Activated CD4-positive, alpha-beta T cell treated with anti-CD3 and anti-CD28 coated beads for 36 hours (primary cell): Measurements from ENCODE around the gene RIMBP2. TPM values are rescaled to one million over a fixed set of nuclear protein-coding genes. Genes with fewer than 3 reads are reported as not detected.

Experiments used
- ATAC-seq: fragments of 200-7000 bp; cut with Tn5 transposase; one replicate; pipeline ENCODE4 v1.10.0; 2021; ENCODE audit warnings: mild to moderate bottlenecking, moderate library complexity
- CTCF ChIA-PET: fragments of 350-600 bp; sonication (Branson Sonifier 250); formaldehyde crosslinking; loops from one replicate; lab custom pipeline; 2021; ENCODE audit warnings: antibody characterized with exemption; lab: Charles Lee
- POLR2A ChIA-PET: fragments of 350-600 bp; sonication (Branson Sonifier 250); formaldehyde crosslinking; loops from one replicate; lab custom pipeline; 2021; ENCODE audit warnings: antibody characterized with exemption, inconsistent platforms; lab: Charles Lee
- DNase-seq: peaks from one replicate; pipeline ENCODE4 v3.0.0-alpha.2; 2020
- H3K27ac Mint-ChIP-seq: one replicate; pipeline ENCODE4 v1.8.0; 2021; ENCODE audit warnings: mixed read lengths
- H3K27me3 Mint-ChIP-seq: one replicate; pipeline ENCODE4 v1.8.0; 2021; ENCODE audit warnings: mixed read lengths
- H3K36me3 Mint-ChIP-seq: one replicate; pipeline ENCODE4 v1.8.0; 2021; ENCODE audit warnings: low read depth, mixed read lengths
- H3K4me1 Mint-ChIP-seq: one replicate; pipeline ENCODE4 v1.8.0; 2021; ENCODE audit warnings: mixed read lengths
- H3K4me3 Mint-ChIP-seq: one replicate; pipeline ENCODE4 v1.8.0; 2021; ENCODE audit warnings: mild to moderate bottlenecking, moderate library complexity, mixed read lengths
- H3K9me3 Mint-ChIP-seq: one replicate; pipeline ENCODE4 v1.8.0; 2021; ENCODE audit warnings: low read depth, mixed read lengths
- intact Hi-C, 2 experiments: fragments of 100-400 bp; cut with DNase I in 1 of 2; cut with micrococcal nuclease in 1 of 2; formaldehyde crosslinking; loops; one replicate each; pipeline versions ENCODE4 v1.14.2 to v1.15.1; 2022 to 2024; cut with DNase I, micrococcal nuclease
- total RNA-seq, 2 experiments: library from RNA; stranded (reverse); gene quantifications; one replicate each; pipeline ENCODE4 v1.2.3, GENCODE V29; 2021

RIMBP2 gene
- total RNA-seq, 2 experiments from 2014 or later, result not detected

- intact Hi-C loops, result no loop called here
- H3K27me3 Mint-ChIP-seq, result peaks cover 15% of the 10 kb centered on the region
- ATAC-seq (no peak), DNase-seq (no peak)
- no peaks in the 10 kb centered on the region for H3K9me3 Mint-ChIP-seq
- H3K27ac Mint-ChIP-seq, result no peak overlapping the region
- ChIA-PET POLR2A (no interaction called here), CTCF (no interaction called here)
- no peak overlapping the region for H3K4me3 Mint-ChIP-seq
- no peaks in the 10 kb centered on the region for H3K36me3 Mint-ChIP-seq
- peaks cover 2% of the 10 kb centered on the region for H3K4me1 Mint-ChIP-seq
These were observed 321.2 kb downstream of the RIMBP2 start for GRCh38 chr12:130394906-130395305.

- CTCF ChIA-PET, result no interaction called here
- H3K27ac Mint-ChIP-seq, result no peak overlapping the region
- no peak overlapping the region for H3K4me3 Mint-ChIP-seq
- POLR2A ChIA-PET, result no interaction called here
- no peak for ATAC-seq
- peaks cover 6% of the 10 kb centered on the region for H3K4me1 Mint-ChIP-seq
- peaks cover 8% of the 10 kb centered on the region for H3K27me3 Mint-ChIP-seq
- no peaks in the 10 kb centered on the region for H3K36me3 Mint-ChIP-seq
- DNase-seq, result no peak
- intact Hi-C loops, result no loop called here
- H3K9me3 Mint-ChIP-seq, result peaks cover 6% of the 10 kb centered on the region
These were observed 324.9 kb downstream of the RIMBP2 start for GRCh38 chr12:130391186-130391585.

- H3K9me3 Mint-ChIP-seq, result peaks cover 6% of the 10 kb centered on the region
- intact Hi-C loops, result no loop called here
- no peaks in the 10 kb centered on the region for H3K27me3 Mint-ChIP-seq
- no peaks in the 10 kb centered on the region for H3K36me3 Mint-ChIP-seq
- H3K4me1 Mint-ChIP-seq, result peaks cover 3% of the 10 kb centered on the region
- DNase-seq, result no peak
- no peak overlapping the region for H3K27ac Mint-ChIP-seq
- ChIA-PET CTCF (interaction anchor here (1.1 kb wide), 1 partner anchor 12 kb away, joined by 3 read pairs; no protein-coding TSS in a partner anchor), POLR2A (no interaction called here)
- no peak for ATAC-seq
- H3K4me3 Mint-ChIP-seq, result no peak overlapping the region
These were observed 330.9 kb downstream of the RIMBP2 start for GRCh38 chr12:130385193-130385592.

DNA sequence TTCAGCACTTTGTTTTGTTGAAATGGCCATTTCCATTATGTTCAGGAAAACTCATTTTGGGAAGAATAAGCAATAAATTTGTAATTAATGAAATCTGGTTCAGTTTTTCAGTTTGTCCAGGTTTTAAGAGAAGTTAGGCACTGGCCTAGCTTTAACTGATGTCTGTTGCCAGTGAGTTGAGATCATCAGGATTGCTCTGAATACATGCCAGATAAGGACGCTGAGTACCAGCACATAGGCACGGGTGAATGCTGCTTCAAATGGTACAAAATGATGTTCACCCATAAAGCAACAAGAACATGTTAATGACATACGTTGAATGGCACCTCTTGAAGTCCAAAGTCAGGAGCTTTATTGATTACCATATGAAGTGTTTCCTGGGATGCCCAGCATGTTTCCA, 331.9 kb downstream of the RIMBP2 start:
- ATAC-seq, result no peak
- Mint-ChIP-seq H3K27me3 (no peaks in the 10 kb centered on the region), H3K9me3 (peaks cover 6% of the 10 kb centered on the region), H3K27ac (no peak overlapping the region), H3K36me3 (no peaks in the 10 kb centered on the region), H3K4me3 (no peak overlapping the region), H3K4me1 (peaks cover 3% of the 10 kb centered on the region)
- ChIA-PET POLR2A (interaction anchor here (0.6 kb wide), 1 partner anchor 471 kb away, joined by 8 read pairs; no protein-coding TSS in a partner anchor), CTCF (interaction anchor here (0.6 kb wide), 1 partner anchor 103 kb away, joined by 3 read pairs; no protein-coding TSS in a partner anchor)
- intact Hi-C loops, result no loop called here
- no peak for DNase-seq

DNA sequence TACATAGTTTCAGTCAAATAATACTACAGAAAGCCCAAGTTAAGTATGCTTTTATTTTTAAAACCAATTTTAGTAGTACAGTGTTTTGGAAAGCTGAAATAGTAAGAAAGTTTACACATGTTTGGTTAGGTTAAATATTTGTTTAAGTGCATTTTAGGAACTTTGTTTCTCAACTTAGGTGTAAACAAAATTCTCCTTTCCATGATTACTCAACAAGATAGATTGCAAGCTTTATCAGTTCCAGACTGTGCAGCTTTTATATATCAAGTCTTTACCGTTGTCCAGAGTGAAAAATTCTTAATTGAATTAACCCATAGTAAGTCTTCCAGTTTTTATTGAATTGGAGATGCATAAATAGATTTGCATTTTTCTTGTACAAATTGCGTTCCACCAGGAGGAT, 333.3 kb downstream of the RIMBP2 start:
- H3K9me3 Mint-ChIP-seq, result peaks cover 2% of the 10 kb centered on the region
- ATAC-seq, result no peak
- DNase-seq, result no peak
- H3K27ac Mint-ChIP-seq, result no peak overlapping the region
- ChIA-PET POLR2A (no interaction called here), CTCF (no interaction called here)
- intact Hi-C loops, result no loop called here
- no peak overlapping the region for H3K4me3 Mint-ChIP-seq
- no peaks in the 10 kb centered on the region for H3K27me3 Mint-ChIP-seq
- no peaks in the 10 kb centered on the region for H3K36me3 Mint-ChIP-seq
- H3K4me1 Mint-ChIP-seq, result no peaks in the 10 kb centered on the region

DNA sequence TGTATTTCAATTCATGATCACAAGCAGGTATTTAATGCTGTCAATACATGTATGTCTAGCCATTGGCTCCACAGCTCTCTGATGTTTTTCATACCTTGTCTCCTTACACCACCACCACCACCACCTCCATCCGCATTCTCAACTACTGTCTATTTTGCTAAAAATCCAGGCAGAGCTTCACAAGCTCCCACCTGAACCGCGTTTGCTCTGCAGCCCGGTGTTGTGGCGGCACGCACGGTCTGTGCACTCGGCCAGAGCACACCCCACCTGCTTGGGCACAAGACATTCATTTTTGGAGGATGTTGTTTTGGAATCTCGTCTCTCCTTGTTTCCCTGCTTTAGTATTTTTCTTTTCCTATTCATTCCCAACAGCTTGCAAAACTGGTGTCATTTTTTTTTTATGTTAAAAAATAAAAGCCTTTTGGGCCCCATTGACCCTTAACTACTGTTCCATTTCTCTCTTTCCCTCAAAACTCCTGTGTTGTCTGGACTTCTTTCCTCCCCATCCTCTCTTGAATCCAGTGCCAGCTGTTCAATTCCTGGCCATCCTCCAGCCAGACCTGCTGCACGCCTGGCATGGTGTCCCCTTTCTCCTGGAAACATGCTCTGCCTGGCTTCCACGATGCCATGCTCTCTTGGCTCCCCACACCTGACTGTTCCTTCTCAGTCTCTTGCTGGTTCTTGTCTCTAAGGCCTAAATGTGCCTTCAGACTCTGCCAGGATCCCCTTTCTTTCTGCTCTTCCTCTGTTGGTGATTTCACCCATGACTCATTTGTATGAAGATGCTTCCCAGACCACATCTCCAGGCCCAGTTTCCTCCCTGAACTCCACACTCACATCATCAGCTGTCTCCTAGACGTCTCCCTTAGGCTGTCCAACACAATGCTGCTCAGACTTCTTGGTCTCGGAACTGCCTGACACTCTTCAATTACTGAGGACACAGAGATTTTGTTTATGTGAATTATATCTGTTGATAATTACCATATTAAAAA, 340.5 kb downstream of the RIMBP2 start:
- DNase-seq (no peak), ATAC-seq (no peak)
- no peak overlapping the region for H3K27ac Mint-ChIP-seq
- H3K4me3 Mint-ChIP-seq, result no peak overlapping the region
- POLR2A ChIA-PET, result no interaction called here
- CTCF ChIA-PET, result interaction anchor here (1.3 kb wide), 1 partner anchor 39 kb away, joined by 3 read pairs; no protein-coding TSS in a partner anchor
- H3K27me3 Mint-ChIP-seq, result peaks cover 14% of the 10 kb centered on the region
- intact Hi-C loops, result no loop called here
- no peaks in the 10 kb centered on the region for H3K36me3 Mint-ChIP-seq
- no peaks in the 10 kb centered on the region for H3K9me3 Mint-ChIP-seq
- no peaks in the 10 kb centered on the region for H3K4me1 Mint-ChIP-seq

GRCh38 chr12:130374083-130374482, 342.0 kb downstream of the RIMBP2 start:
- Mint-ChIP-seq H3K36me3 (no peaks in the 10 kb centered on the region), H3K9me3 (no peaks in the 10 kb centered on the region), H3K27ac (no peak overlapping the region), H3K4me3 (no peak overlapping the region), H3K4me1 (no peaks in the 10 kb centered on the region), H3K27me3 (peaks cover 17% of the 10 kb centered on the region)
- CTCF ChIA-PET, result interaction anchor here (0.7 kb wide), 1 partner anchor 11 kb away, joined by 3 read pairs; no protein-coding TSS in a partner anchor
- POLR2A ChIA-PET, result no interaction called here
- intact Hi-C loops, result no loop called here
- ATAC-seq (peak; percentile 23), DNase-seq (no peak)

- CTCF ChIA-PET, result no interaction called here
- no peaks in the 10 kb centered on the region for H3K4me1 Mint-ChIP-seq
- H3K36me3 Mint-ChIP-seq, result no peaks in the 10 kb centered on the region
- peaks cover 24% of the 10 kb centered on the region for H3K27me3 Mint-ChIP-seq
- ATAC-seq (no peak), DNase-seq (no peak)
- POLR2A ChIA-PET, result no interaction called here
- H3K4me3 Mint-ChIP-seq, result no peak overlapping the region
- intact Hi-C loops, result no loop called here
- no peaks in the 10 kb centered on the region for H3K9me3 Mint-ChIP-seq
- H3K27ac Mint-ChIP-seq, result no peak overlapping the region
These were observed 343.2 kb downstream of the RIMBP2 start for GRCh38 chr12:130372936-130373335.

GRCh38 chr12:130371296-130371695, 344.8 kb downstream of the RIMBP2 start:
- CTCF ChIA-PET, result no interaction called here
- H3K4me3 Mint-ChIP-seq, result no peak overlapping the region

DNA sequence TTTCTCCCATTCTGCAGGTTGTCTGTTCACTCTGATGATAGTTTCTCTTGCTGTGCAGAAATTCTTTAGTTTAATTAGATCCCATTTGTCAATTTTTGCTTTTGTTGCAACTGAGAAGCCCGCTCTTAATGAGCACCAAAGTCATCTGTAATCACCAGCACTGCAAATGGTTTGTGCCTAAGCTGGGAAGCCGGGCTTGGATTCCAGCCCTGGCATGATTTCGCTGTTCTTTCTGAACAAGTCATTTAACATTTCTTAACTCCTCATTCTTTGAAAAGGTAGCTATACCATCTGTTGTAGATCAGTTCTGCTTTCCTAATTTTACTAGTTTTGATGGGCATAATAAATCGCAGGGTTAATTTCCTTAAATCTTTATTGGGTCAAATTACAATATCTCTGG, 346.3 kb downstream of the RIMBP2 start:
- Mint-ChIP-seq H3K36me3 (no peaks in the 10 kb centered on the region), H3K4me3 (no peak overlapping the region), H3K27ac (no peak overlapping the region), H3K4me1 (no peaks in the 10 kb centered on the region), H3K27me3 (peaks cover 13% of the 10 kb centered on the region), H3K9me3 (no peaks in the 10 kb centered on the region)
- ATAC-seq (no peak), DNase-seq (no peak)
- POLR2A ChIA-PET, result no interaction called here
- intact Hi-C loops, result no loop called here
- CTCF ChIA-PET, result no interaction called here

More at GRCh38 chr12:130371296-130371695, 344.8 kb downstream of the RIMBP2 start:
- no peak overlapping the region for H3K27ac Mint-ChIP-seq
- ATAC-seq, result no peak
- intact Hi-C loops, result no loop called here
- peaks cover 19% of the 10 kb centered on the region for H3K27me3 Mint-ChIP-seq
- H3K36me3 Mint-ChIP-seq, result no peaks in the 10 kb centered on the region
- DNase-seq, result no peak
- POLR2A ChIA-PET, result no interaction called here
- no peaks in the 10 kb centered on the region for H3K9me3 Mint-ChIP-seq
- no peaks in the 10 kb centered on the region for H3K4me1 Mint-ChIP-seq

DNA sequence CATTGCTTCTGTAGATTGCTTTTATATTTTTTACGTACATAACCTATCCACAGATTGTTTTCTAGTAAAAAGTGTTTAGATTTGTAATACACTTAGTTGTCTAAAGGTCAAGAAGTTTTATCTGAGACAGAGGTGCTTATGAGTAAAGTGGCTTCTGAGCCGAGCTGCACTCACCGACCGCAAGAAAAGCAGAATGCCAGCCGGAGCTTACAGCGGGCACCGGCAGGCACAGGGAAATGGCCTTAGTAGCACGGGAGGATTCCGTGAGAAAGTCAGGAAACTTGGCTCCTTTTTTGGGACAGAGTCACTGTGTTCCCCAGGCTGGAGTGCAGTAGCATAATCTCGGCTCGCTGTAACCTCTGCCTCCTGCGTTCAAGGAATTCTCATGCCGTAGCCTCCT, 348.6 kb downstream of the RIMBP2 start:
- H3K27ac Mint-ChIP-seq, result no peak overlapping the region
- ChIA-PET CTCF (no interaction called here), POLR2A (no interaction called here)
- H3K4me1 Mint-ChIP-seq, result no peaks in the 10 kb centered on the region
- intact Hi-C loops, result no loop called here
- H3K36me3 Mint-ChIP-seq, result no peaks in the 10 kb centered on the region
- H3K4me3 Mint-ChIP-seq, result no peak overlapping the region
- H3K27me3 Mint-ChIP-seq, result peaks cover 10% of the 10 kb centered on the region
- ATAC-seq (no peak), DNase-seq (no peak)
- no peaks in the 10 kb centered on the region for H3K9me3 Mint-ChIP-seq

DNA sequence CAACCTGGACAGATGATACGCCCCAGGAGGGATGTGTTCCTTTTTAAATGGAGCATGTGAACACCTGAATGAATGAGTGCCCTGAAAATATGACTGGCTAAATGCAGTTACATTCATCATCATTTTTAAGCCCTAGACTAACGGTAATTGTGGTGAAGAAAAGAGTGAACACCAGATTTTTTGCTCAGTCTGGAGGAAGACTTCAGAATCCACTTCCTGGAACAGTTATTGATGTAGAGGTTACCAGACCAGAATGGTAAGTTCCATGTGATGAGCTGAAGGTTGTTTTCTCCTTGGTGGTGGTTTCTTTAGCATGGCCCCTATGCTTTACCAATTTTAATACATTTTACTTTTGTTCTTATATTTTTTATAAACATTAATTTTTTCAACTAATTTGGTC, 349.1 kb downstream of the RIMBP2 start:
- DNase-seq, result no peak
- intact Hi-C loops, result no loop called here
- Mint-ChIP-seq H3K27me3 (peaks cover 10% of the 10 kb centered on the region), H3K9me3 (no peaks in the 10 kb centered on the region), H3K4me3 (no peak overlapping the region), H3K36me3 (no peaks in the 10 kb centered on the region), H3K27ac (no peak overlapping the region), H3K4me1 (no peaks in the 10 kb centered on the region)
- POLR2A ChIA-PET, result no interaction called here
- no peak for ATAC-seq
- CTCF ChIA-PET, result no interaction called here
